Measurements from ENCODE around the gene ANTXR1. TPM values are rescaled to one million over a fixed set of nuclear protein-coding genes. Genes with fewer than 3 reads are reported as not detected.

ANTXR1 gene
- total RNA-seq, 3 donors from 2014 or later (not counting 1 experiment from before 2014, with no cell fraction given): not detected

- no peak overlapping the region for H3K27ac ChIP-seq (ENCODE audit: low read length)
- ATAC-seq (no peak), DNase-seq (no peak)
- no peak overlapping the region for H3K4me3 ChIP-seq (ENCODE audit: low read length)
- H3K9me3 ChIP-seq (ENCODE audit: control insufficient read depth, insufficient read depth, low read length): no peaks in the 10 kb centered on the region
- no peaks in the 10 kb centered on the region for H3K4me1 Mint-ChIP-seq
- no peak overlapping the region for H3K4me3 Mint-ChIP-seq
- peaks cover 12% of the 10 kb centered on the region for H3K27me3 ChIP-seq (ENCODE audit: control insufficient read depth, insufficient read depth, low read length)
- WGBS (ENCODE audit: insufficient coverage): 88% methylated on average over 1 of the region's 1 CpG
- no peaks in the 10 kb centered on the region for H3K36me3 Mint-ChIP-seq
- no peaks in the 10 kb centered on the region for H3K36me3 ChIP-seq (ENCODE audit: control insufficient read depth, insufficient read depth, low read length)
- TF ChIP-seq, protein P1, sequence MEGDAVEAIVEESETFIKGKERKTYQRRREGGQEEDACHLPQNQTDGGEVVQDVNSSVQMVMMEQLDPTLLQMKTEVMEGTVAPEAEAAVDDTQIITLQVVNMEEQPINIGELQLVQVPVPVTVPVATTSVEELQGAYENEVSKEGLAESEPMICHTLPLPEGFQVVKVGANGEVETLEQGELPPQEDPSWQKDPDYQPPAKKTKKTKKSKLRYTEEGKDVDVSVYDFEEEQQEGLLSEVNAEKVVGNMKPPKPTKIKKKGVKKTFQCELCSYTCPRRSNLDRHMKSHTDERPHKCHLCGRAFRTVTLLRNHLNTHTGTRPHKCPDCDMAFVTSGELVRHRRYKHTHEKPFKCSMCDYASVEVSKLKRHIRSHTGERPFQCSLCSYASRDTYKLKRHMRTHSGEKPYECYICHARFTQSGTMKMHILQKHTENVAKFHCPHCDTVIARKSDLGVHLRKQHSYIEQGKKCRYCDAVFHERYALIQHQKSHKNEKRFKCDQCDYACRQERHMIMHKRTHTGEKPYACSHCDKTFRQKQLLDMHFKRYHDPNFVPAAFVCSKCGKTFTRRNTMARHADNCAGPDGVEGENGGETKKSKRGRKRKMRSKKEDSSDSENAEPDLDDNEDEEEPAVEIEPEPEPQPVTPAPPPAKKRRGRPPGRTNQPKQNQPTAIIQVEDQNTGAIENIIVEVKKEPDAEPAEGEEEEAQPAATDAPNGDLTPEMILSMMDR (IDR thresholded peaks at IDR 0.05): no peak
- H3K27me3 Mint-ChIP-seq (ENCODE audit: low read depth in 2 of 2): peaks cover 24 to 44% of the 10 kb centered on the region in 2 donors
- H3K4me1 ChIP-seq (ENCODE audit: control insufficient read depth, insufficient read depth, low read length): no peaks in the 10 kb centered on the region
- intact Hi-C loops (cut with micrococcal nuclease): no loop called here
- peaks cover 0 to 3% of the 10 kb centered on the region in 2 donors for H3K9me3 Mint-ChIP-seq
- no peak overlapping the region for H3K27ac Mint-ChIP-seq
Measured at GRCh38 chr2:69065735-69066336, 52.9 kb downstream of the ANTXR1 start.

DNA sequence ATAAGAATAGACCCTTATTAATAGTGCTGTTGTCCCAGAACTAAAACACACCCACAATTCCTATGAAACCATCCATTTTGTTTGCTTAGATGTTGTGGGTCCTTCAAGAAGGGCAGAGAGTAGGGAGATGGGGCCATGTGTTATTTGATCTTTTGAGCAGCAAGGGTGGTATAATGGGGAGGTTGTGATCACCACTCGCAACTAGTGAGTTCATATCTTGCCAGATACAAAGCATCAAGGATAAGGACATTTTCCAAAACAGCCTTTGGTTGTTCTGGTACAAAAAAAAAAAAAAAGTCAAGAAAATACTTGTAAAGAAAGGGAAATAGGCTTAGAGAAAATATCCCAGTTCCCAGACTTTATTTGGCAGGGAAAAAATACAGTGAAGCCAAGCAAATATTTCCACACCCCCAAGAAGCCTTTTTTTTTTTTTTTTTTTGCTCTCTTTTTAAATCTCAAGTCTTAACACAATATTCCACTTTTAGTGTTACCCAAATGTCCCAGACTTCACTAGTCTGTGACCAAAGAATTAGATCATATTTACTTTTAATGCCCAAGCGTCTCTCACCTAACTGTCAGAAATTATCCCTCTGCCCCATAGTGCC, 54.1 kb downstream of the ANTXR1 start:
- H3K36me3 Mint-ChIP-seq: no peaks in the 10 kb centered on the region
- peaks cover 0 to 3% of the 10 kb centered on the region in 2 donors for H3K9me3 Mint-ChIP-seq
- H3K4me1 ChIP-seq (ENCODE audit: control insufficient read depth, insufficient read depth, low read length): no peaks in the 10 kb centered on the region
- H3K27me3 Mint-ChIP-seq (ENCODE audit: low read depth in 2 of 2): peaks cover 21 to 33% of the 10 kb centered on the region in 2 donors
- ATAC-seq: no peak
- no peak overlapping the region for H3K27ac ChIP-seq (ENCODE audit: low read length)
- no peaks in the 10 kb centered on the region for H3K9me3 ChIP-seq (ENCODE audit: control insufficient read depth, insufficient read depth, low read length)
- H3K27me3 ChIP-seq (ENCODE audit: control insufficient read depth, insufficient read depth, low read length): peaks cover 9% of the 10 kb centered on the region
- WGBS (ENCODE audit: insufficient coverage): 81% methylated on average over 2 of the region's 2 CpGs
- TF ChIP-seq, protein P1 (IDR thresholded peaks at IDR 0.05): no peak
- H3K4me1 Mint-ChIP-seq: no peaks in the 10 kb centered on the region
- H3K4me3 ChIP-seq (ENCODE audit: low read length): no peak overlapping the region
- no peak for DNase-seq
- no peaks in the 10 kb centered on the region for H3K36me3 ChIP-seq (ENCODE audit: control insufficient read depth, insufficient read depth, low read length)
- intact Hi-C loops (cut with micrococcal nuclease): no loop called here
- no peak overlapping the region for H3K4me3 Mint-ChIP-seq
- H3K27ac Mint-ChIP-seq: no peak overlapping the region

- peaks cover 7% of the 10 kb centered on the region for H3K27me3 ChIP-seq (ENCODE audit: control insufficient read depth, insufficient read depth, low read length)
- no peaks in the 10 kb centered on the region for H3K9me3 ChIP-seq (ENCODE audit: control insufficient read depth, insufficient read depth, low read length)
- no peak overlapping the region for H3K27ac ChIP-seq (ENCODE audit: low read length)
- no peak overlapping the region for H3K27ac Mint-ChIP-seq
- no peaks in the 10 kb centered on the region for H3K4me1 Mint-ChIP-seq
- ATAC-seq (no peak), DNase-seq (no peak)
- H3K9me3 Mint-ChIP-seq: peaks cover 0 to 3% of the 10 kb centered on the region in 2 donors
- peaks cover 20 to 26% of the 10 kb centered on the region in 2 donors for H3K27me3 Mint-ChIP-seq (ENCODE audit: low read depth in 2 of 2)
- H3K4me1 ChIP-seq (ENCODE audit: control insufficient read depth, insufficient read depth, low read length): no peaks in the 10 kb centered on the region
- no peaks in the 10 kb centered on the region for H3K36me3 ChIP-seq (ENCODE audit: control insufficient read depth, insufficient read depth, low read length)
- TF ChIP-seq, protein P1 (IDR thresholded peaks at IDR 0.05): no peak
- intact Hi-C loops (cut with micrococcal nuclease): no loop called here
- H3K4me3 Mint-ChIP-seq: no peak overlapping the region
- no peaks in the 10 kb centered on the region for H3K36me3 Mint-ChIP-seq
- no peak overlapping the region for H3K4me3 ChIP-seq (ENCODE audit: low read length)
Measured at GRCh38 chr2:69067866-69068265, 54.9 kb downstream of the ANTXR1 start.

DNA sequence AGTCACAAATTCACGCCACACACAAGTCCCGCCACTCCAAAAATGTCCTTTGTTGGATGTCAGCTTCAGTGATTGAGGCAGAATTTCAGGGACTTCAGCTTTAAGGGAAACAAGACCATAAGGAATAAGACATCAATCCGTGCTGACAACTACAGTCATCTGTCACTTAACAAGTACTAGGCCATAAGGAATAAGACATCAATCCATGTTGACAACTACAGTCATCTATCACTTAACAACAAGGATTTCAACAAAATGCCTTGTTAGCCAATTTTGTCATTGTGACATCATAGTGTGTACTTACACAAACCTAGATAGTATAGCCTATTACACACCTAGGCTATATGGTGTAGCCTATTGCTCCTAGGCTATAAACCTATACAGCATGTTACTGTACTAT, 58.0 kb downstream of the ANTXR1 start:
- no peaks in the 10 kb centered on the region for H3K36me3 ChIP-seq (ENCODE audit: control insufficient read depth, insufficient read depth, low read length)
- Mint-ChIP-seq H3K4me1 (no peaks in the 10 kb centered on the region), H3K4me3 (no peak overlapping the region), H3K36me3 (no peaks in the 10 kb centered on the region), H3K9me3 (no peaks in the 10 kb centered on the region), H3K27ac (no peak overlapping the region), H3K27me3 (ENCODE audit: low read depth in 2 of 2) (peaks cover 12 to 24% of the 10 kb centered on the region in 2 donors)
- 87% methylated on average over 3 of the region's 3 CpGs for WGBS (ENCODE audit: insufficient coverage)
- no peaks in the 10 kb centered on the region for H3K9me3 ChIP-seq (ENCODE audit: control insufficient read depth, insufficient read depth, low read length)
- TF ChIP-seq, protein P1 (IDR thresholded peaks at IDR 0.05): no peak
- intact Hi-C loops (cut with micrococcal nuclease): no loop called here
- no peak for DNase-seq
- no peaks in the 10 kb centered on the region for H3K4me1 ChIP-seq (ENCODE audit: control insufficient read depth, insufficient read depth, low read length)
- peaks cover 4% of the 10 kb centered on the region for H3K27me3 ChIP-seq (ENCODE audit: control insufficient read depth, insufficient read depth, low read length)
- H3K4me3 ChIP-seq (ENCODE audit: low read length): no peak overlapping the region
- no peak overlapping the region for H3K27ac ChIP-seq (ENCODE audit: low read length)
- no peak for ATAC-seq
